HEK293T (cell line): Measurements from ENCODE around the gene TRIM15.

ENCODE experiments used
- BHLHE40 ChIP-seq: fragments of 450-650 bp; IDR thresholded peaks from 2 replicates; pipeline ENCODE4 v1.6.1; 2016; ENCODE audit warnings: mild to moderate bottlenecking, moderate library complexity, borderline replicate concordance
- FOXA1 ChIP-seq: fragments of 450-650 bp; IDR thresholded peaks from 2 replicates; pipeline ENCODE4 v1.6.1; 2016; ENCODE audit warnings: mild to moderate bottlenecking
- NFRKB ChIP-seq: fragments of 450-650 bp; IDR thresholded peaks from 2 replicates; pipeline ENCODE4 v1.6.1; 2016; ENCODE audit warnings: mild to moderate bottlenecking, moderate library complexity

DNA sequence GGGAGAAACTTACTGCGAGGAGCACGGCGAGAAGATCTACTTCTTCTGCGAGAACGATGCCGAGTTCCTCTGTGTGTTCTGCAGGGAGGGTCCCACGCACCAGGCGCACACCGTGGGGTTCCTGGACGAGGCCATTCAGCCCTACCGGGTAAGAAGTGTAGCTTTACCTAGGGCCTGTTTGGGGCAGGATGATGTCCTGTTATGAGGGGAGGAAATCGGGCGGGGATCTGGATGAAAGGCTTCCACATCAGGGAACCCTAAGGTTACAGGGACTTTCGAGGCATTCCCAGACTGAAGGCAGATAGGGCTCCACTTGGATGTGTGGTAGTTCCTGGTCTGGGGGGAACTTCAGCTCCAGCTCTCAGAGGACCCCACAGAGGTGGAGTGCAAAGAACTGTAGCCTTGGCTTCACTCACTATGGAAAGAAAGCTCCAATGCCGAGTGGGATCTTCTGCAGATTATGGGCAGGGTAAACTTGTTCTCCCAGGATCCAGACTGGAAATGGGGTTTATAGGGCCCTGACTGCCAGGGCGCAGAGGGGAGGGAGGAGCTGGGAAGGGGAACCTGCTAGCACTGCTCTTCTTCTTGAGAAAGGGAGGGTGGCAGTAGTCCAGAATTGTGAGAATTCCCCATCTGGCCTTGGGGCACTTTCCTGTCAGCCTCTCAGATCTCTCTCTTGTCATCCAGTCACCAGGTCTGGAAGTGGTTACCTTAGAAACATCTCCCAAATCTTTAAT is 740 bp downstream of the TRIM15 start:
- TF ChIP-seq NFRKB (no peak), FOXA1 (no peak), BHLHE40 (no peak)
